Head of caudate nucleus (tissue), 42 donors: ENCODE results near the gene ADCY9.
A peak's percentile ranks its signal among the peaks of the same experiment; 100 is the strongest.
"Not testable (repeated sequence)": the region's sequence is repeated elsewhere in the genome, so short reads cannot be mapped to it uniquely, and the experiment has no call there.

ENCODE experiments used
- DNase-seq, 42 donors: peaks; one replicate each; pipeline versions ENCODE4 v3.0.0 to v3.0.0-alpha.2; 2020 to 2021; ENCODE audit warnings: mixed read lengths in 7 of 42
- intact Hi-C: fragments of 100-400 bp; cut with DNase I; formaldehyde crosslinking; loops from one replicate; pipeline ENCODE4 v1.15.0; 2022

The ADCY9 gene

GRCh38 chr16:4053301-4053845 is 62.9 kb downstream of the ADCY9 start:
- peak; percentile 52 to 87 (median 73) for DNase-seq
- intact Hi-C loops: loop anchor here (10.0 kb wide), 1 partner anchor 61 kb away; the partner anchor contains the start of gene ADCY9

- intact Hi-C loops: loop anchor here (10.0 kb wide), 1 partner anchor 62 kb away; the partner anchor contains the start of gene ADCY9
- DNase-seq: peak in 11 of 42 donors; percentile 16 to 46 (median 24)
Measured at GRCh38 chr16:4052801-4053293, 63.4 kb downstream of the ADCY9 start.

- intact Hi-C loops: loop anchor here (10.0 kb wide), 1 partner anchor 63 kb away; the partner anchor contains the start of gene ADCY9
- DNase-seq: peak in 2 of 42 donors; percentile 28 to 36
Measured at GRCh38 chr16:4052096-4052495, 64.1 kb downstream of the ADCY9 start.

- peak in 2 of 42 donors; percentile 19 to 26 for DNase-seq
- intact Hi-C loops: loop anchor here (10.0 kb wide), 1 partner anchor 63 kb away; the partner anchor contains the start of gene ADCY9
Measured at GRCh38 chr16:4051591-4051990, 64.7 kb downstream of the ADCY9 start.

GRCh38 chr16:4049031-4049430 is 67.2 kb downstream of the ADCY9 start:
- intact Hi-C loops: no loop called here
- peak in 3 of 42 donors; percentile 13 to 34 (median 16) for DNase-seq

- intact Hi-C loops: no loop called here
- DNase-seq: peak in 4 of 42 donors; percentile 20 to 37 (median 34)
Measured at GRCh38 chr16:4048481-4048880, 67.8 kb downstream of the ADCY9 start.

- intact Hi-C loops: no loop called here
- peak in 4 of 42 donors; percentile 3 to 22 (median 13) for DNase-seq
Measured at GRCh38 chr16:4046221-4046620, 70.0 kb downstream of the ADCY9 start.

GRCh38 chr16:4045561-4045960 is 70.7 kb downstream of the ADCY9 start:
- intact Hi-C loops: not testable (repeated sequence)
- DNase-seq: peak in 4 of 42 donors; percentile 4 to 22 (median 12)

GRCh38 chr16:4042581-4042980 is 73.7 kb downstream of the ADCY9 start:
- DNase-seq: peak in 3 of 42 donors; percentile 10 to 21 (median 14)
- intact Hi-C loops: no loop called here

- peak in 2 of 42 donors; percentile 15 to 25 for DNase-seq
- intact Hi-C loops: no loop called here
Measured at GRCh38 chr16:4038448-4038847, 77.8 kb downstream of the ADCY9 start.

- DNase-seq, intact Hi-C loops: not testable (repeated sequence)
Measured at GRCh38 chr16:4036952-4037351, 79.3 kb downstream of the ADCY9 start.

GRCh38 chr16:4034963-4035362 is 81.3 kb downstream of the ADCY9 start:
- intact Hi-C loops: no loop called here
- DNase-seq: no peak

GRCh38 chr16:4033951-4034350 is 82.3 kb downstream of the ADCY9 start:
- intact Hi-C loops: no loop called here
- no peak for DNase-seq

- intact Hi-C loops: no loop called here
- peak in 5 of 42 donors; percentile 15 to 52 (median 36) for DNase-seq
Measured at GRCh38 chr16:4032768-4033167, 83.5 kb downstream of the ADCY9 start.

- intact Hi-C loops: no loop called here
- DNase-seq: no peak
Measured at GRCh38 chr16:4028144-4028543, 88.1 kb downstream of the ADCY9 start.

GRCh38 chr16:4026854-4027253 is 89.4 kb downstream of the ADCY9 start:
- intact Hi-C loops: no loop called here
- no peak for DNase-seq

GRCh38 chr16:4025428-4025827 is 90.8 kb downstream of the ADCY9 start:
- DNase-seq: no peak
- intact Hi-C loops: no loop called here

GRCh38 chr16:4021916-4022315 is 94.3 kb downstream of the ADCY9 start:
- intact Hi-C loops: no loop called here
- no peak for DNase-seq

- intact Hi-C loops: no loop called here
- DNase-seq: peak in 6 of 42 donors; percentile 10 to 57 (median 29)
Measured at GRCh38 chr16:4021070-4021779, 95.0 kb downstream of the ADCY9 start.

GRCh38 chr16:4019371-4019791 is 96.9 kb downstream of the ADCY9 start:
- intact Hi-C loops: no loop called here
- peak in 2 of 42 donors; percentile 25 to 52 for DNase-seq
